WTC11 (cell line): ENCODE results near the gene DLL1.

ENCODE experiments used
- ELF4 ChIP-seq: sonication (generic); formaldehyde crosslinking; IDR thresholded peaks from 2 replicates; pipeline ENCODE4 v1.8.1; 2022; ENCODE audit warnings: low read depth, mild to moderate bottlenecking, moderate library complexity, missing genetic modification reagents
- SMAD3 ChIP-seq: sonication (generic); formaldehyde crosslinking; IDR thresholded peaks from 2 replicates; pipeline ENCODE4 v1.8.0; 2022; ENCODE audit warnings: missing genetic modification reagents, mild to moderate bottlenecking, borderline replicate concordance
- TP53 ChIP-seq: sonication (generic); formaldehyde crosslinking; IDR thresholded peaks from 2 replicates; pipeline ENCODE4 v1.8.1; 2023; ENCODE audit warnings: mild to moderate bottlenecking, missing genetic modification reagents
- TF ChIP-seq, protein P1 (sequence below): sonication (generic); formaldehyde crosslinking; IDR thresholded peaks from 2 replicates; pipeline ENCODE4 v1.8.0; 2022; ENCODE audit warnings: mild to moderate bottlenecking, missing genetic modification reagents
- TF ChIP-seq, protein P2 (sequence below): sonication (generic); formaldehyde crosslinking; conservative IDR thresholded peaks from 2 replicates; pipeline ENCODE4 v1.8.1; 2023; ENCODE audit warnings: mild to moderate bottlenecking, low read depth, missing genetic modification reagents, moderate library complexity
- TF ChIP-seq, protein P3 (sequence below): sonication (generic); formaldehyde crosslinking; IDR thresholded peaks from 2 replicates; pipeline ENCODE4 v1.8.1; 2022; ENCODE audit warnings: low read depth, mild to moderate bottlenecking, moderate library complexity, missing genetic modification reagents, borderline replicate concordance
- TF ChIP-seq, protein P4 (sequence below): fragments of 200-600 bp; IDR thresholded peaks from 2 replicates; pipeline ENCODE4 v1.8.0; 2022; ENCODE audit warnings: antibody characterized with exemption

DNA sequence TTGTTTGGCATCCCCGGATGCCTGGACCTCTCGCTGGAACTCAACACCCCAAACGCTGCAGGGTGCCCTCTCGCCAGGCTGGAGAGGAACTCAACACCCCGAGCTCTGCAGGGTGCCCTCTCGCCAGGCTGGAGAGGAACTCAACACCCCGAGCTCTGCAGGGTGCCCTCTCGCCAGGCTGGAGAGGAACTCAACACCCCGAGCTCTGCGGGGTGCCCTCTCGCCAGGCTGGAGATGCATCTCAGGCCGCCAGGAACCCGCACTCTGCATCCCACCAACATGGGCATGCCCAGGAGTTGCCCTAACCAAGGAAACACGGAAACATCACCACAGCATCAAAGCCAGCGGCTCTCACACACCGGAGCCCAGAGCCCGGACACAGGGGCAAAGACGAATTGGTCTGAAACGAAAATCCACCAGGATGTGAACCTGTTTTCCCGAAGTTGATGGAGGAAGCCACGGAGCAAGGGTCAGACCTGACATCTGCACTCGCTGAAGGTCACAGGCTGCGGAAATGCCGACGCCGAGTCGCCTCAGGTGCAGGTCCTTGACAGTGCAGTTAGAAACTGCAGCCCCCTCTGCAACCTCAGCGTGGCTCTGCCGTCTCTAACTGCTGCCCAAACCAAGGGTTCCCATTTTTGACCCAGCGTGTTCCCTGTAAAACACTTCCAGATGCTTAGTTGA lies 37.5 kb downstream of the DLL1 start:
- TF ChIP-seq, protein P1, sequence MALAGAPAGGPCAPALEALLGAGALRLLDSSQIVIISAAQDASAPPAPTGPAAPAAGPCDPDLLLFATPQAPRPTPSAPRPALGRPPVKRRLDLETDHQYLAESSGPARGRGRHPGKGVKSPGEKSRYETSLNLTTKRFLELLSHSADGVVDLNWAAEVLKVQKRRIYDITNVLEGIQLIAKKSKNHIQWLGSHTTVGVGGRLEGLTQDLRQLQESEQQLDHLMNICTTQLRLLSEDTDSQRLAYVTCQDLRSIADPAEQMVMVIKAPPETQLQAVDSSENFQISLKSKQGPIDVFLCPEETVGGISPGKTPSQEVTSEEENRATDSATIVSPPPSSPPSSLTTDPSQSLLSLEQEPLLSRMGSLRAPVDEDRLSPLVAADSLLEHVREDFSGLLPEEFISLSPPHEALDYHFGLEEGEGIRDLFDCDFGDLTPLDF: no peak
- TF ChIP-seq, protein P2, sequence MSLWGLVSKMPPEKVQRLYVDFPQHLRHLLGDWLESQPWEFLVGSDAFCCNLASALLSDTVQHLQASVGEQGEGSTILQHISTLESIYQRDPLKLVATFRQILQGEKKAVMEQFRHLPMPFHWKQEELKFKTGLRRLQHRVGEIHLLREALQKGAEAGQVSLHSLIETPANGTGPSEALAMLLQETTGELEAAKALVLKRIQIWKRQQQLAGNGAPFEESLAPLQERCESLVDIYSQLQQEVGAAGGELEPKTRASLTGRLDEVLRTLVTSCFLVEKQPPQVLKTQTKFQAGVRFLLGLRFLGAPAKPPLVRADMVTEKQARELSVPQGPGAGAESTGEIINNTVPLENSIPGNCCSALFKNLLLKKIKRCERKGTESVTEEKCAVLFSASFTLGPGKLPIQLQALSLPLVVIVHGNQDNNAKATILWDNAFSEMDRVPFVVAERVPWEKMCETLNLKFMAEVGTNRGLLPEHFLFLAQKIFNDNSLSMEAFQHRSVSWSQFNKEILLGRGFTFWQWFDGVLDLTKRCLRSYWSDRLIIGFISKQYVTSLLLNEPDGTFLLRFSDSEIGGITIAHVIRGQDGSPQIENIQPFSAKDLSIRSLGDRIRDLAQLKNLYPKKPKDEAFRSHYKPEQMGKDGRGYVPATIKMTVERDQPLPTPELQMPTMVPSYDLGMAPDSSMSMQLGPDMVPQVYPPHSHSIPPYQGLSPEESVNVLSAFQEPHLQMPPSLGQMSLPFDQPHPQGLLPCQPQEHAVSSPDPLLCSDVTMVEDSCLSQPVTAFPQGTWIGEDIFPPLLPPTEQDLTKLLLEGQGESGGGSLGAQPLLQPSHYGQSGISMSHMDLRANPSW (CRISPR knock-in tag): no peak
- no peak for TF ChIP-seq ELF4 (CRISPR knock-in tag)
- TF ChIP-seq, protein P3, sequence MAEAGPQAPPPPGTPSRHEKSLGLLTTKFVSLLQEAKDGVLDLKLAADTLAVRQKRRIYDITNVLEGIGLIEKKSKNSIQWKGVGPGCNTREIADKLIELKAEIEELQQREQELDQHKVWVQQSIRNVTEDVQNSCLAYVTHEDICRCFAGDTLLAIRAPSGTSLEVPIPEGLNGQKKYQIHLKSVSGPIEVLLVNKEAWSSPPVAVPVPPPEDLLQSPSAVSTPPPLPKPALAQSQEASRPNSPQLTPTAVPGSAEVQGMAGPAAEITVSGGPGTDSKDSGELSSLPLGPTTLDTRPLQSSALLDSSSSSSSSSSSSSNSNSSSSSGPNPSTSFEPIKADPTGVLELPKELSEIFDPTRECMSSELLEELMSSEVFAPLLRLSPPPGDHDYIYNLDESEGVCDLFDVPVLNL (CRISPR knock-in tag): no peak
- TF ChIP-seq, protein P4, sequence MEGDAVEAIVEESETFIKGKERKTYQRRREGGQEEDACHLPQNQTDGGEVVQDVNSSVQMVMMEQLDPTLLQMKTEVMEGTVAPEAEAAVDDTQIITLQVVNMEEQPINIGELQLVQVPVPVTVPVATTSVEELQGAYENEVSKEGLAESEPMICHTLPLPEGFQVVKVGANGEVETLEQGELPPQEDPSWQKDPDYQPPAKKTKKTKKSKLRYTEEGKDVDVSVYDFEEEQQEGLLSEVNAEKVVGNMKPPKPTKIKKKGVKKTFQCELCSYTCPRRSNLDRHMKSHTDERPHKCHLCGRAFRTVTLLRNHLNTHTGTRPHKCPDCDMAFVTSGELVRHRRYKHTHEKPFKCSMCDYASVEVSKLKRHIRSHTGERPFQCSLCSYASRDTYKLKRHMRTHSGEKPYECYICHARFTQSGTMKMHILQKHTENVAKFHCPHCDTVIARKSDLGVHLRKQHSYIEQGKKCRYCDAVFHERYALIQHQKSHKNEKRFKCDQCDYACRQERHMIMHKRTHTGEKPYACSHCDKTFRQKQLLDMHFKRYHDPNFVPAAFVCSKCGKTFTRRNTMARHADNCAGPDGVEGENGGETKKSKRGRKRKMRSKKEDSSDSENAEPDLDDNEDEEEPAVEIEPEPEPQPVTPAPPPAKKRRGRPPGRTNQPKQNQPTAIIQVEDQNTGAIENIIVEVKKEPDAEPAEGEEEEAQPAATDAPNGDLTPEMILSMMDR: no peak
- no peak for TF ChIP-seq TP53 (CRISPR knock-in tag)
- no peak for TF ChIP-seq SMAD3
